HG03558 (cell line): Measurements from ENCODE around the gene PDE6A.

ENCODE experiments used
- ATAC-seq: cut with Tn5 transposase; IDR thresholded peaks from one replicate; pipeline ENCODE4 v1.9.1; 2021; ENCODE audit warnings: moderate number of reproducible peaks; ENCODE audit not compliant: unreplicated experiment; ENCODE audit errors: extremely low read depth

PDE6A gene

GRCh38 chr5:149944666-149945065 lies at the start of gene PDE6A:
PDE6A (minus strand) TSS chr5:149944793; CDS start chr5:149944673, 120 bp downstream.
- ATAC-seq = no peak

GRCh38 chr5:149993471-149993870 lies 48.9 kb upstream of the PDE6A start:
- no peak for ATAC-seq

GRCh38 chr5:149990518-149991376 lies 46.2 kb upstream of the PDE6A start:
- peak; percentile 75 for ATAC-seq

GRCh38 chr5:149988126-149988525 lies 43.5 kb upstream of the PDE6A start:
- no peak for ATAC-seq

GRCh38 chr5:149982505-149982904 lies 37.9 kb upstream of the PDE6A start:
- no peak for ATAC-seq

- ATAC-seq = no peak
Measured at GRCh38 chr5:149981206-149981605, 36.6 kb upstream of the PDE6A start.

GRCh38 chr5:149979896-149980295 lies 35.3 kb upstream of the PDE6A start:
- ATAC-seq = no peak

GRCh38 chr5:149975409-149975808 lies 30.8 kb upstream of the PDE6A start:
- ATAC-seq = no peak

- ATAC-seq = no peak
Measured at GRCh38 chr5:149969181-149969930, 24.8 kb upstream of the PDE6A start.

- no peak for ATAC-seq
Measured at GRCh38 chr5:149966946-149967345, 22.4 kb upstream of the PDE6A start.

- ATAC-seq = no peak
Measured at GRCh38 chr5:149963729-149964128, 19.1 kb upstream of the PDE6A start.

- no peak for ATAC-seq
Measured at GRCh38 chr5:149962601-149963300, 18.2 kb upstream of the PDE6A start.

GRCh38 chr5:149961957-149962409 lies 17.4 kb upstream of the PDE6A start:
- ATAC-seq = no peak

GRCh38 chr5:149961186-149961685 lies 16.6 kb upstream of the PDE6A start:
- ATAC-seq = no peak

- ATAC-seq = peak; percentile 97
Measured at GRCh38 chr5:149960272-149961185, 15.9 kb upstream of the PDE6A start, which contains the start of gene SLC26A2. SLC26A2 (plus strand) TSS chr5:149960758; CDS start chr5:149977653, 16,895 bp downstream.

- no peak for ATAC-seq
Measured at GRCh38 chr5:149959406-149960236, 15.0 kb upstream of the PDE6A start.

- ATAC-seq = no peak
Measured at GRCh38 chr5:149957855-149958254, 13.3 kb upstream of the PDE6A start.

- ATAC-seq = no peak
Measured at GRCh38 chr5:149956685-149957084, 12.1 kb upstream of the PDE6A start.
